HG03565 (cell line): ENCODE results near the gene SLC16A8.

Source experiments
- ATAC-seq: cut with Tn5 transposase; IDR thresholded peaks from one replicate; pipeline ENCODE4 v1.9.1; 2021; ENCODE audit warnings: mild to moderate bottlenecking, moderate library complexity; ENCODE audit not compliant: unreplicated experiment

Gene SLC16A8

DNA sequence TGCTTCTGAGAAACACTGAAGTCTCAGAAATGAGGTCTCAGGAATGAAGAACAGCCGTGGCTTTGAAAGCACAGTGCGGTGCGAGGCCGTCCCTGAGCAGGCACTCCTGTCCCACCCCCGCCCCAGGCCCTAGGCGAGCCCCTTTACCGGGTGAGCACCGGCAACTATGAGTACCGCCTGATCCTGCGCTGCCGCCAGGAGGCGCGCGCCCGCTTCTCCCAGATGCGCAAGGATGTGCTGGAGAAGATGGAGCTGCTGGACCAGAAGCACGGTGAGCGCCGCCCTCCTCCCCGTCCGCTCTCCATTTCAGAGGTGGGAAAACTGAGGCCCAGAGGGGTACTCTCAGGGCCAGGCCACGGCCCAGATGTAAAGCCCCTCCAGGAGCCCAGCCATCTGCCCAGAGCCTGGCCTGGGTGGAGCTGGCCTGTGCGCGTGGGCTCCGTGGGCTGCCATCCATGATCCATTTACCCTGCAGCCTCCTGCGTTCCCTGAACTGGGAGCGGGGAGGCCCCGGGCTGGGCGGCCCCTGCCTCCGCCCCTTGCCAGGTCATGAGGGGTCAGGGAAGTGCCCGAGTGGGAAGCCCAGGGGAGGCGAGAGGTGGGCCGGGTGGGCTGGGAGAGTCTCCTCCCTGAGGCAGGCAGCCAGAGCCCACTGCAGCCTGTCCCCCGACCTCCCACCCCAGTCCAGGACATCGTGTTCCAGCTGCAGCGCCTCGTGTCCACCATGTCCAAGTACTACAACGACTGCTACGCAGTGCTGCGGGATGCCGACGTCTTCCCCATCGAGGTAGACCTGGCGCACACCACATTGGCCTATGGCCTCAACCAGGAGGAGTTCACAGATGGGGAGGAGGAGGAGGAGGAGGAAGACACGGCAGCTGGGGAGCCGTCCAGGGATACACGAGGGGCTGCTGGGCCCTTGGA, 9.5 kb downstream of the SLC16A8 start:
- no peak for ATAC-seq

DNA sequence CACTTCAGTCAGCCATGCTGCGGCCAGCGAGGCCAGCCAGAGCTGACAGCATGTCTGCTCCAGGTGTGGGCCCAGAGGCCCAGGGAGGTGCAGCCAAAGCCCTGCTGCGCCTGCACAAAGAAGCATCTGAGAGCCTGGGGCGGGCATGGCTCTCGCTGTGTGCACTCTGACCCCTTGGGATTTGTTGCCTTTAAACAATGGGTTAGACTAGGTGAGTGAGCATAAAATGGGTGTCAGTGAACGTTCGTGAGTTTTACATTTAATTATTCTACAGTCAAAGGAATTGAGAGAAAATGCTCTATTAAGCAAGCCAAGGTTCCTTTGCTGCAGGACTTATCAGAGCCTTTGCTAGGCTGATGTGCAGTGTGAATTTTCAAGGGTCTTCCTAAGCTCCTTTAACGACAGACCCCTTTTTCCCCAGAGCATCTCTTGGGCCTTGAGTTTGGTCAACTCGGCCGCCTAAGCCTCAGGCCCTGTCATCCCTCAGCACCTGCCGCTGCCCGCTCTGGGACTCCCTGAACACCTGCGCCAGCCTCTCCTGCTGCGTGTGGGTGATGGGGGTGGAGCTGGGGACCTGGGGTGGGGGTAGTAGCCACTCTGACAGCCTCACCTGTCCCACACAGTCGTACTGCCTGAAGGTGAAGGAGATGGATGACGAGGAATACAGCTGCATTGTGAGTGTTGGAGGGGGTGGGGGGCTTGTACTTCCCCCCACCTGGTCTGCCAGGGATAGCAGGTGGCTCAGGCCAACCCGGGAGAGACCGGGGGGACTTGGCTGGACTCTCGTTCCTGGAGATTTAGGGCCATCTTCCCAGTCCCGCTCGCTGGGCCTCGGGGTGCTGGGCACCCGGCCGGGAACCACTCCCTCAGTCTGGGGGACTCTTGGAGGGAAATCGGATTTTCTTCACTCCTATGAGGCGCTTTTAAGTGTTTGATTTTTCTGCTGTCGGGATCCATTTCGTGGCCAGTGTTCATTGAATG, 10.5 kb downstream of the SLC16A8 start:
- ATAC-seq, result no peak

DNA sequence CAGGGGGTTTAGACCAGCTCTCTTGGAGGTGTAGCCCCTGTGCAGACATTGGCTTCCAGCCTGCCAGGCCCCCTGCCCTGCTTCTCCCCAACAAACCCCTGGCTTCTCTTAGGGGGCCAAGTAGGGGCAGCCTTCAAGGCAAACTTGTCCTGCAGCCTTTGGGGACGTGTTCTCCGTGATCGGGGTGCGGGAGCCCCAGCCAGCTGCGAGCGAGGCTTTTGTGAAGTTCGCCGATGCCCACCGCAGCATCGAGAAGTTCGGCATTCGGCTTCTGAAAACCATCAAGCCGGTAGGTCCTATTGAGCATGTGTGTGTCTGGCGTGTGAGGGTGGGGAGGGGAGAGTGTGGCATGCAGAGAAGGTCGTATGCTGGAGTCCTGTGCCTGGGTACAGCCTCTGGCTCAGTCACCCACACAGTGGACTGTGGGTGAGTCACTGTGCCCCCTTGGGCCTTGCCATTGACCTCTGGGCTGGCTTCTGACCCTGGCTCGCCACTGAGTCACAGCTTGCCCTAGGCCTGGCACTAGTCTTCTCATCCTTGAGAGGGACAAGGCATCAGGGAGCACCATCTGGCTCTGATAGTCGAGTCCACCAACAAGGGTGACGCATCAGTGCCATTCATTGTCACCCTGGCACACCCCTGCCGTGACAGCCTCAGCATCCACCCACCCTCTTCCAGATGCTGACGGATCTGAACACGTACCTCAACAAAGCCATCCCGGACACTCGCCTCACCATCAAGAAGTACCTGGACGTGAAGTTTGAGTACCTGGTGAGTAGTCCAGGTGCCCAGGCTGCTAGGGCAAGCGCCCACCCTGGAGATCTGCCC, 11.4 kb downstream of the SLC16A8 start:
- ATAC-seq, result no peak

DNA sequence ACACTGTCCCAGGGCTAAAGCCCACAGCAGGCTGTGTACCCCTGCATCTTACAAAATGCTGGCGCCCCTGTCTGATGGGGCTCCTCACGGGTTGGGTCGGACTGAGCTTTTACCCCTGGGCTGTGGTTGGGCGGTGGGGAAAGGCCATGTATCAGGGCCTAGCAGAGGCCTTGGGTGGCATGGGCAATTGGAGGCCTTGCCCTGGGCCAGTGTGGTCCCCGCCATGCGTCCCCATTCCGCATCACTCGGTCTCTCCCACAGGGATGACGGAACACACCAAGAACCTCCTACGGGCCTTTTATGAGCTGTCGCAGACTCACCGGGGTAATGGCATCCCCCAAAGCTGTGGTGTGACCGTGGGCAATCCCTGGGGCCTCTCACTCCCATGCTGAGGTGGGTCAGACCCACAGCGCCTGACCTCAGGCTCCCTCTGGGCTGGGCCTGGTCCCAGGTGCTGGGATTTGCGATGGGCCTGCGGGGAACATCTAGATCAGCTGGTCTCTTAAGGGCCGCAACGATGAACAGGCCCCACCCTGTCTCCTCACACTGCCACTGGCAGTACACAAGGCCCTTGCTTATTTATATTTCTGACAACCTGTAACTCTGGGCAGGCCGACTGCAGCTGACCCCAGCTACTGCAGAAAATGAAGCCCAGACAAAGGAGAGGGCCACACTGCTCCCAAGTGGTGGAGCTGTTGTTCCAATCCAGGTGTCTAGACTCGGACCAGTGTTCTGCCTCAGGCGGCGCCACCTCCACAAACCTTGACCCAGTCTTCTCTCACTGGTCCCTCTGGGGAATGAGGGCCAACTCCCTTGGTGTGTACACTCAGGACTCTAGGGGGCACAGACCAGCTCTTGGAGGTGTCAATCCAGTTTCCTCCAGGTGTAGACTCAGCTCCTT, 12.3 kb downstream of the SLC16A8 start:
- no peak for ATAC-seq

DNA sequence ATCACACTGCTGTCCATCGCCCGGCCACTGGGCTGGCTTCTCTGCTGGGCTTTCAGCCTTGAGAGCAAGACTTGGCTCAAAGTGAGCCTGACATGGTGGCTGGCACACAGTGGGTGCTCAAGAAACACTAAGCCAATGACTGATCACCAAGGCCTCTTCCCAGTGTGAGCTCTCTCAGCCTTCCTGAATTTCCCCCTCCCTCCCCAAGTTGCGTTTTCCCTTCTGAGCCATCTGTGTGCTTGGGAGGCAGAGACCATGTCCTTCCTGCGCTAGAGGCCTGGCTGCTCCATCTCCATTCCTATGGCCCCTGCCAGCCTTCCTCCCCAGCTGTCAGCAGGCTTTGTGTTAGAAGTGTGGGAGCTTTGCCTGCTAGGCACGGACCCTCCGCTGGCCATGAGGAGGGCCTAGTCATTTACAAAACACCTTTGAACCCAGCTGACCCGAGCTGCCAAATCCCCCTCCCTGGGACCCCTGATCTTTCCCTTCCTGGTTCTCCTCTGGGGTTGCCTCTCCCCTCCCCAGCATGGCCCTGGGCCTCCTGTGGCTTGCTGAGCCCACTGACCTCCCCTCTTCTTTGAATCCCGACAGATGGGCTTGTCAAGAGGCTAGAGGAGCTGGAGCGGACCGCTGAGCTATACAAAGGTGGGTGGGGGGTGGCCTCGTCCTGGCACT, 13.6 kb downstream of the SLC16A8 start:
- ATAC-seq, result no peak

DNA sequence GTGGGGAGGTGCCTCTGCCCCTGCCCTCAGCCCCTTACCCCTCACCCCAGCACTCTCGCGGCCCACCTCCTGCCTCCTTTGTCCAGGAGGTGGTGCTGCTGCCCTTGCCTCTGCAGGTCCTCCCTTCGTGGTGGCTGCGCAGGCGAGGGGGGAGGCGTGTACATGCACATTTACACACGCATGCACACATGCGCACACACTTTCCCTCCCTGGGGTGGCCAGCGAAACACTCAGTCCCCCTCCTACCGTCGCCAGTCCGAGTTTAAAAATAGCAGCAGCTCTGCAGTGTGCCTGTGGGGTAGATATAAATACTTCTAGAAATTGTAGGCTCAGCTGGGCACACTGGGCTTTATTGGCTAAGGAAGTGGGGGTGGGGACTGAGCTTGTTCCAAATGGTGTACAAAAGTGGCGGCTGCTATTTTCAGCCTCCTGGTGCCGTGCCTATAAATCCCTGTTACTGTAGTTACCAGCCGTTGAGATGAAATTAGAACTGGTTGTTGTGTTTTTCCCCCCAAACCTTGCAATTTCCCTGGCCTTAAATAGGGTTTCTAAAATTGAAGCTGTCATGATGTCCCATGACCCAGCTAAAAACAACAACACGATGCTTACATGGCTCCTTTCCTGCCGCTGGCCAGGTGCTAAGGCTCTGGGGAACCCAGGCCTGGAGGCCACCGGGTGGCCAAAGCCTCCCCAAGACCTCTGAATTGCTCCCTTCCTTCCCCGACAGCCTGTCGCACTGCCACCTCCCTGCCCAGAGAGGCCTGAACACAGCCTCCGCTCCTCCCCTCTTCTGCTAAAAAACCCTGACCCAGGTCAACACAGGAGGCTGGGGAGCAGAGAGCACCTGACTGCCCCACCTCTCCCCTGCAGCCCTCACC, 14.4 kb downstream of the SLC16A8 start:
- no peak for ATAC-seq

DNA sequence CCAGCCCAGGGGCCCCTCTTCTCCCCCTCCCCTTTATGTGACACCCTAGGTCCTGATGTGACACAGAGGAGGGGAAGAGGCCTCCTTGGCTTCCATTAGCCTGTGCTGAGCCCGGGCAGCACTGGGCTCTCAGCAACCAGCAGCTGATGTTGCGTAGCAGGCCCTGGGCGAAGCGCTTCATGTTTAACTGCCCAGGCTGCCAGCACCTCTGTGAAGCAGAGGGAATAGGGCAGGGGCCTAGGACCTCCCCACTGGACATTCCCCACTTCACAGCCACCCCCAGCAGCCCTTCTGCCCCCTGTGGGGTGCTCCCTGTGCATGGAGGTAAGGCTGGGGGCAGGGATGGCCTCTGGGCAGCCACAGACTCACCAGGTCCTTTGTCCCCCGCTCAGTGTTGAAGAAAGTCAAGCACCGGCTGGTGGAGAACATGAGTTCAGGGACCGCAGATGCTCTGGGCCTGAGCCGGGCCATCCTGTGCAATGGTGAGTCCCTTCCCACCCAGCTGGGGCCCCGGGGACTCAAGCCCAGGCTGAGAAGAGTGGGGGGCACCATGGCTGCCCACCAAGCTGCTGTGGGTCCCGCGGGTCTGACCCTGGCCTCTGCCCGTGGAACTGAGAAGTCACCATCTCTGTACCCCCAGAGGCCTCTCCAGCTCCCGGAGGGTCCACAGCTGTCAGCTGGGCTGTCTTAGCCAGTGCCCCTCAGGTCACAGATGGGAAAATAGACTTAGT, 15.2 kb downstream of the SLC16A8 start:
- ATAC-seq, result no peak

DNA sequence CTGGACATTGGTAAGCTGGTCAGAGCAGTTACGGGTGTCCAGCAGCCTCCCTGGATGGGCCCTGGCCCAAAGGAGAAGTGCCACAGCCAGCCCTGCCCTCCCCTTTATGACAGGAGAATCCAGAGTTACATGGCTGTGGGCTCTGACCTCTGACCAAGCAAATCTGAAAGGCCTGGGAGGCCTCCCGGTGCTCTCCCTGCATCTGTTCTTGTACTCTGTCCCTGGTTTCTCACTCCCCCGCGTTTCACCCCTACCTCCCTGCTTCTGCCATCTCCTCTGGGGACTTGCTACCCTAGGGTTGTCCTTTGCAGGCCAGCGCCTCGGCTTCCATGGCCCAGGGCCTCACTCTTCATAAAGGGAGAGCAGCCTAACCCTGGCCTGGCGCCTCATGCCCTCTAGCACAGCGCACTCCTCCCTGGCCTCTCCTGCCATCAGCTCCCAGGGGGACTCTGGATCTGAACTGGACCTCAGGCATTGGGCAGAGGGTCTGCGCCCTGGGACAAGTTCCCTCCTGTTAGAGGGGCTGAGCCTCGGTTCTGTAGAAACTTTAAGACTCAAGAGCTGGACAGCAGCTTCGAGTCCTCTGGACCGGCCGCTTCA, 16.1 kb downstream of the SLC16A8 start:
- no peak for ATAC-seq

DNA sequence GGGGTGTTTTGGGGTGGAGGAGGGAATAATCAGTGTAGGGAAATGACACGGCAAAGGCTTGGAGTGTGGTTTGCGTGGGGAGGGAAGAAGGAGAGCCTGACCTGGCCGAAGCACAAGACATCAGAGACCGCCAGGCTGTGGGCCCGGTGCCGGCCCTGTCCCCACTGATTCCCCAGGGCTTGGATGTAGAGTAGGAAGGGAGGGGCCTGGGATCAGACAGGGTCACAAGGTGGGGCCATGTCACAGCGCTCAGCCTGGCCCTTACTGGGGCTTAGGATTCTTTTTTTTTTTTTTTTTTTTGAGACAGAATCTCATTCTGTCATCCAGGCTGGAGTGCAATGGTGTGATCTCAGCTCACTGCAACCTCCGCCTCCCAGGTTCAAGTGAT, 17.0 kb downstream of the SLC16A8 start:
- no peak for ATAC-seq

DNA sequence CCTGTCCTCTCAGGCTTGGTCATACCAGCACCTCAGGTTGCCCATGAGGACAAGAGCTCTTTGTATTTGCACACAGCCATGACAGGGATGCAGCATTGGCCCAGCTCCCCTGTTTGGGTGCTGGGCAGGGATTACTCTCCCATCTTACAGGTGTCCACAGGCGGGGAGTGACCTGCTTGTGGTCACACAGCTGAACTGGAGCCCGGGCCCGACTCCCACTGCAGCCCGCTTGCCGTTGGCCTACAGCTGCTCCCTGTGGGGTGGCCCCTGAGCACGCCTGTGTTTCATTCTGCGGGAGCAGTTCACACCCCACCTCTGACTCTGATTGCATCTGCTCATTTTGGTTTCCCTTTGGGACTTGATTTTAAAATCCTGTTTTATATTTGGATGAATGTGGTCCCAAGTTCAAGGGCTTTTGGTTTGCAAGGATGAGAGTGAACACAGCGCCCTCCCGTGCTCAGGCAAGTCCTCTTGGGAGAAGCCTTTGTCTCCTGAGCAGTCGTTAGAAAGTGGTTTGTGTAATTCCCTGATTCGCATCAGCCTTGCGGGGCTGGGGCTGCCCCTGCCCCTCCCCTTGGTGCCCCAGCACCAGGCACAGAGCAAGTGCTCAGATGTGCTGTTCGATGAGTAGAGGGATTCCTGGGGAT, 17.5 kb downstream of the SLC16A8 start:
- ATAC-seq, result no peak

DNA sequence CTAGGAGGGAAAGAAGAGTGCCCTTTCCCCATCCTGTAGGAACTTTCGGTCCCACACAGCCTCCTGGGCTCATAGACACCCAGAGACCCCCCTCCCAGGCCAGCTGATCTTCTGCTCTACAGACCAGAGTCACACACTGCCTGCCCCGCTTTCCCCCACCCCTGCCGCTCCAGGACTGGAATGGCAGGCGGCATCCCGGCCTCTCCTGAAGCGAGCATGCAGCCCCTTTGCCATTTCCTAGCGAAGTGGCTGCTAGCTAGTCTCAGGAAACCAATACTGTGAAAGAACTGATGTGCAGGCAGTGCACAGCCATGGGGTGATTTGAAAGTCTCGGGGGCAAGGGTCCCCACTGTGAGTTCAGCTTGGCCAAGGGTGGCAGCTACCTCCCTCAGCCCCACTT, 18.4 kb downstream of the SLC16A8 start:
- ATAC-seq, result no peak

DNA sequence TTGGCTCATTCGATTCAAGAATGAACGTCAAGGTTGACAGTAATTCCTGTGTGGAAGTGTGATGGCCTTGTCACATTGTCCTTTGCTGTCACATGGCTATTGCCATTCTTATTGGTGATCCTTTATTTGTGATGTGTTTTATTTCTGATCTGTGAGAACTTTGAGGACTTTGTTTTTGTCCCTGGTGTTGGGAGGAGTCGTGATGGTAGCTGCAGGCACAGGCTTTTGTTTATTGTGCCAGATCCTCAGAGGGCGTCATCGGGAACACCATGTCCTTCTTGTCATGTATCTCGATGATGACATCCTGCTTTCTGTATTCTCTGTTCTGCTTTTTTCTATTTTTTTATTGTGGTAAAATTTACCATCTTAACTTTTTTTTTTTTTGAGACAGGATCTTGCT, 21.2 kb downstream of the SLC16A8 start:
- no peak for ATAC-seq

DNA sequence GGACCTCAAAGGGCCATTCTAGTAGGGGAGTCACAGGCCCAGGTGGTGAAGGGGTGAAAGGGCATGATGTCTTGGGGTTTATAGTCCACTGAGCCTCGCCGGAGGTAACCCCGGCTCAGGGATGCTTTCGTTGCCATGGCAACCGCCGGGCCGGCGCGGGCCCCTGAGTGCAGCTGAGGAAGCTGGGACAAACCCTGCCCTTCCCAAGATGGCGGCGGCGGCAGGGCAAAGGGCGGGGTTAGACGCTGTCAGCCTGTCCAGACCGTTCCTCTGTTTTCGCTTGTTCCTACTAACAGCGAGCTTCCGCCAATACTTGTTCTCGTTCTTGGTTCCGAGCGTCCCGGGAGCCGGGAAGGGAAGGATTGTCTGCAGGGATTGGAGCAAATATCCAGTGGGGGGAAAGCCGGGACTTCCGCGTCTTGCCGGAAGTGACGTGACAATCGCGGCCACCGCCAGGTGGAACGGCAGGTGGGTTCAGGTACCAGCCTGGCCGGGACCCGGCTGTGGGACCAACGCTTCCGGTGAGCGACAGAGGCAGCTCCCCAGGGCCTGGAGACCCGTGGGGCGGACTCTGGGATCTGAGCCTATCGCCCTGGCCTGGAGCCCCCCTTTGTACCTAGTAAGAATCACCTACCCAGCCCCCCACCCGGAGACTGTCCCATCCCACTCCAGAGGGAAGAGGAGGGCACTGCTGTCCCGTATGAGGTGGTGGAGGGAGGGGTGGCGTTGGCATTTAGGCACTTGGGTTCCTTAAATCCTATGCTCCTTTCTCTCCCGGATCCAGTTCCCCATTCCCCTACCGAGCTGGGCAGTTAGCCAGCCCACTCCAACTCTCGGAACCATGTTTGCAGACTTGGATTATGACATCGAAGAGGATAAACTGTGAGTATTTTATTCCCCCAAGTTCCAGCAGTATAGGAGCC, 26.8 kb downstream of the SLC16A8 start, which contains the start of gene PICK1:
Gene PICK1 (plus strand): TSS at position 436 of the 923 bp plus-strand sequence. CDS start 406 bp downstream, at position 842.
- ATAC-seq, result no peak

DNA sequence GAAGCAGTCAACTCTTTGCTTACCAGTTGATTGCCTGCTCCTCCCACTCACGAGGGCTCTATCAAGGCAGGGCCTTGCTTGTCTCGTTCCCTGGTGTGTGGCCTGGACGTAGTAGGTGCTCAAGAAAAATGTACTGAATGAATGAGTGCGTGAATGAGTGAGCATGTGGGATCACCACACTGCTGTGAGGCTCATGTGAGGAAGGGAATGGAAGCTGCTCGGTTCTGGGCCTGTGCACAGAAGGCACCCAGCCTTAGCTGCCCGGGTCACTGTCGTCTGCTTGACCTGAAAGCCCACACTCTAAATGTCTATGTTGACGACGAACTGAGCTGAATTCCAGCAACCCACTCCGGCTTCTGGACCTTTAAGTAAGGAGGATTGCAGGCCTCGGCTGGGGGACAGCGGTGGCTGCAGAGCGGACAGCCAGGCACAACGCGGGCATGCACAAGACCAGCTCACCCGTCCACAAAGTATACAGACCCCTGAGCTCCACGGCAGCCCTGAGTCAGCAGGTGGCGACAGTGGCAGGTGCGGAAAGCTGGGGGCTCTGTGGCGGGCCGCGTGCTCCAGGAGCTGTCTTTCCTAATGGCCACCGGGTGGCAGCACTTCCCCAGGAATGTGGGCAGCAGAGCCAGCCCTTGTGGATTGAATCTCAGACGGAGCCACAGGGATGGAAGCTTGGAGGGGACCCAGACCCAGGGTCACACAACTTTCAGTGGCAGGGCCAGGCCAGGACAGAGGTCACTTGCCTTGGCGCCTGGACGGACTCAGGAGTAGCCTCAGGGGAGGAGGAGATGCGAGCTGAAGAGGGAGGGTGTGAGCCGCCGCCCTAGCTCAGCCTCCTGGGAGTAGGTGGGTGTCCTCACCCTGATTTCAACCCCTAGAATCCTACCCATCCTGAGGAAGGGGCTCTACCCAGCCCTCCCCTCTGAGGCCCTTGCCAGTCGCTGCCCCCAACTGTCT, 31.8 kb downstream of the SLC16A8 start:
- peak; percentile 57 for ATAC-seq
